Cortex of kidney (tissue), 1 donor: ENCODE measurements around the gene CNTNAP2.

Experiments
- DNase-seq: peaks from one replicate; lab custom pipeline; 2025; lab: John Stamatoyannopoulos, UW

Gene CNTNAP2

DNA sequence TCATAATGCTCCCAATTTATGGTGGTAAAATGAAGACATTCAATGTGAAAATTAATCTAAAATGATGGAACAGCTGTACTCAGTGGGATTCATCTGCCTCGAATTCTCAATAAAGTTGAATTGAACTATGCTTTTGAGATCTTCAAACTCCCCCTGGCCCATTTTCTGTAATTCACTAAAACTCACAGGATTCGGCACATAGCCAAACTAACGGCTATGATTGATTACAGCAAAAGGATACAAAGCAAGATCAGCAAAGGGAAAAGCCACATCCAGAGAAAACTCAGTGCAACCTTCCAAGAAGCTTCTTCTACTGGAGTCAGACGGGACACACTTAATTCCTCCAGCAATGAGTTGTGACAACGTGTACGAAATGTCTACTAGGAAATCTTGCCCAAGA lies 307.5 kb downstream of the CNTNAP2 start:
- DNase-seq = no peak

DNA sequence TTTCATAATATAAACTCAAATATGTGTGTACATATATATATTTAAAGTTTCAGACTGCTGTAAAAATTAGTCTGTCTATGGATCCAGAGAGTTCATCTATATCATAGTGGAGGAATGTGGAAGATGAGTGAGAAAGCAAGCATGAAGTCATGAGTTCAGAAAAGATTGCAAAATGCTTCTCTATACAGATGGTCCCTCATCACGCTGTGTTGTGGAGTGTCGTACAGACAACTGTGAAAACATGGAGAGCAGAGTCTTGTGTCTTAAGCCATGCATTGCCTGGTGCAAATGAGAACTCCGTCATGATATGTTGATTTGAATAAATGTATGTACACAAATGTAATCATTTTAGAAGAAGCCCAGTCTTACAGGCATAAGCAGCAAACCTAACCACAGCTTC lies 316.9 kb downstream of the CNTNAP2 start:
- no peak for DNase-seq

DNA sequence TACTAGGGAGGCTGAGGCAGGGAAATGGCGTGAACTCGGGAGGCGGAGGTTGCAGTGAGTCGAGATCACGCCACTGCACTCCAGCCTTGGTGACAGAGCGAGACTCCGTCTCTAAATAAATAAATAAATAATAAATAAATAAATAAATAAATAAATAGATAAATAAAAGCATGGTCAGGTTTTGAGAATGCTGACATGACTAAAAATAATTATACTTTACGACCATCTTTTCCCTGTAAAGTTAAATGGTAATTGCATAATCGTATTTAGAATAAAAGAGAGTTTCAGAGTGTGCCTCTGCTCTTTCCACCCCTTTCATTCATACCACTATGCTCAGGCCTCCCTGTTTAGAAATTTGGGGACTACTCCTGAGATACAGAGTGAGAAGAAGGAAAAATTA lies 326.5 kb downstream of the CNTNAP2 start:
- no peak for DNase-seq

DNA sequence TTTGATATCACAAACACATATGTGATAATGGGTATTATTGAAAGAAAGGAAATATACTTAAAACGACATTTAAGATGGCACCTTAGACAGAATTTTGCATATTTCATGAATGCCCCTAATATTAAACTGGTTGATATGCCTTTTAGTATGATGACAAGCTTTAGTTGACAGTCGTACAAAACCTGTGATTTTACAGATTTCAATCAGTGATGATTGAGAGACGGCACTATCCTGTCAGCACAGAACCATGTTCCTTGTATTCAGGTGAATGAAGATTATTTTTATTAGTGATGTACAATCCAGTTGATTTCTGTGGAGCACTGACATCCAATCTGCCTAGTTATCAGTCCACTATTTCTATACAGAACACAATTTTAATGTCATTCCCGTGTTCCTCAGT lies 333.0 kb downstream of the CNTNAP2 start:
- DNase-seq = no peak

DNA sequence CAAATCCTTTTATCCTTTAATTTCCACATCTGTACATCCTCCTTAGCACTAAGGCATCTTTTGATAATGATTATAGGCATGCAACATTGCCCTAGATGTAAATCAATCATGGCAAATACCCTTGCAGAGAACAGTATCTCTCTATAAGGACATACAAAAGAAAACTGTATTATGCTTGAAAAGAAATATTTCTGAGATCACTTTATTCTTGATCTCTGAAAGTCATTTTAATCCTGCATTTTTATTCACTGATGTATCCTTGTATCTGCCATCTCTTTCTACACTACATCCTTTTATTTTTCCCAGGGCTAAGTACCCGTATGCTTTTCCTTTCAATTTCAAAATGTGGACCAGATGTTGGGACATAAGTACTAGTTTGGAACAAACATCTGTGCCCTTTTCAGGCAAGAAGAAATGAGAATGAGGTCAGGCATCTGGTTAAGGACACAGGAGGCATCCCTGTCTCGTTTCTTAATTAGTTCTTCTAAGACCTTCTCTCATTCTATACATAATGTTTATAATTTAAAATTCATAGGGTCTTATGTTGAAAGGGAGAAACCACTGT lies 338.6 kb downstream of the CNTNAP2 start:
- DNase-seq = no peak

DNA sequence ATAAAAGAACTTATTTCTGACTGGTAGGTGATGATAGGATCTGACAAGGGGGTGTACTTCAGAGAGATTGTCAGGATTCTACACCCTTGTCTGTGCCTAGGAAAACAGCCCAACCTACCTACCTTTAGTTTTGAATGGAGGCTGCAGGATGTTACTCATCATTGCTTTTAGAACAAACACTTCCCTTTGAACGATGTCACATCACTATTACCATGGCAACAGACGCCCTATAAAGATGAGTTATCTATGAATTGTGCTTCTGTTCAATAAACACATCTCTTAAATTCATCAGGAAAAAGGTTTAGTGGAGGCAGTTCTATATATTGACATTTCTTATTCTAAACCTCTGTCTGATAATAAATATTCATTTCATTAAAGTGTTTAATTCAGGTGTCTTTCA lies 362.4 kb downstream of the CNTNAP2 start:
- DNase-seq = no peak

DNA sequence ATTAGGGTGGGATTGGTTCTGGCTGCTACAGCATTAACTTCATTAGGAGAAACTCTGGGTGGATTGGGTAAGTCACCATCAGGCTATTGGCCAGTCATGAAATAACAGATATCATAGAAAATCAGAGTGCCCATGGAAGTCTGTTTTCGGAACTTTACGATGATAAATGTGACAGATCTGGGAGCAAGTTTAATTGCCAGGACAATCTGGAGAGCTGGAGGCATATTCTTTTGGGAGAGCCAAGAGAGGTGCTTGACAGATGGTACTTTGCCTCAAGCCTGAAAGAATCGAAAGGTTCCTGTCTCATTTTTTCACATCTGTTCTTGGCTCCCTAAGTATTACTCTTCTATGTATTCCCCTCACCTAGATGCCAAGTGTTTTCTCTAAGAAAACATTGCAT lies 369.9 kb downstream of the CNTNAP2 start:
- no peak for DNase-seq

DNA sequence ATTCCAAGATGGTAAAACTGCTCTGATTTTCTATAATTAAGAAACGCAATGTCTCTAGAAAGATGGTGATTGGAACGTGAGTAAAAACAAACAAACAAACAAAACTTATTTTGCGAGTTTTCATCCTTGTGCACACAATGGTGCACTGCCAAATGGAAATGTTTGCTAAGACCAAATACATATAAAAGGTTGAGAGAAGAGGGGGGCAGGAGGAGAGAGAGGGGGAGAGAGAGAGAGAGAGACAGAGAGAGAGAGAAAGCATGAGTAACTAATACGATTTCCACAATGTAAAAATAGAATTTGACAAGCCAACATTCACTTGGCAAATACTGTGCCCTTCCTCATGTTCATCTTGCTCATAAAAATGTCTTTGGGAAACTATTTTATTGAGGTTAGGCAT lies 375.4 kb downstream of the CNTNAP2 start:
- DNase-seq = no peak

DNA sequence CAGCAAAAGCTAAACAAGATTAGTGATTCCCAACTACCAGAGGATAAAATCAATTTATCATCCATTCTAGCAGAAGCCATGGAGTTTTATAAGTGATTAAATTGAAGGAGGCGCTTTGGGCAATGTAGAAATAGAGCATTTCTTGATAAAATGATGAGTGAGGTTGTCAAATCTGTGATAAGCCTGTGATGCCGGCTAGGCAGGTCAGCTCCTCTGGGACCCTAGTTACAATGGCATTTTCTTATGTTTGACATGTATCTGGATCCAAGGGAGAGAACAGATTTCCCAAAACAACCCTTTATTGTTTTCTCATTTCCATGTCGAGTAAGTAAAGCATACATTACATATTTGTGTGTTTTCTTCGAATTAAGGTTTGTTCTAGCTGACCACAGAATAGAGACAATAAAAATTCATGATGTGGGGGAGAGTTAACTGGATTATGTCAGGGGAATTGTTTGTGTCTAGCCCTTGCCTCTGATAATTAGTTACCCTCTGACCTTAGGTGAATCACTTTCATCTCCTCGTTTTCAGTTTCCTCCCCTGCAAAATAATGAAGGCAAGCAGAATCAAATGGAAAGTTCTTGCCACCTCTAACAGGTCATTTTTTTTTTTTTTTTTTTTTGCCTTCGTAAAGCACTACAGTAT lies 378.5 kb downstream of the CNTNAP2 start:
- no peak for DNase-seq

DNA sequence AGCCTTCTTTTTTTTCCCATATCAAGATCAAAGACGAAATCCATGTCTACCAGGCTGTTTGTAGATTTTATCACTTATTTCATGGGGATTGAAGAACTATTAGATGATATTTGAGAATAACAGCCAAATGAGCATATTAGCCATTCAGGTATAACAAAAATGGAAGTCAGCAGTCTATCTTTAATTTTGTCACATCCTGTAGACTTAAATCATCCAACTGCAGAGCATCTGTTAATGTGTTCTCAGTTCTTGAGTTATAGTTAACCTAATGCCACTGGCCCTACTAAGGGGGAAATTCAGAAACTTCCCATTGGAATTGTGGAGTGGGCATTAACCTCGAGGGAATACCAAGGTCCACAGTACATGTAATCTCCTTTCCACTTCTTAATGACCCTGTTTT lies 380.1 kb downstream of the CNTNAP2 start:
- DNase-seq = no peak

DNA sequence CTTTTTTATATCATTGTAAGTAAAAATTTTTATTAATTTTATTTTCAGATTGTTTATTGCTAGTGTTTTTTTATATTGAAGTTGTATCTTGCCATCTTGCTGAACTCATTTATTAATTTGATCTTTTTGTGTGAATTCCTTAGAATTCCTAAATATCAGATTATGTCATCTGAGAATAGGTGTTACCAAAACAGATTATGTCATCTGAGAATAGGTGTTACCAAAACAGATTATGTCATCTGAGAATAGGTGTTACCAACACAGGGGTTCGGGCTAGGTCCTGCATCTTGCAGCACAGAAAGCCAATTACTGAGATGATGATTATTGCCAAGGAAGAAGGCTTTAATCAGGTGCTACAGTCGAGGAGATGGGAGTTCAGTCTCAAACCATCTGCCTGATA lies 383.4 kb downstream of the CNTNAP2 start:
- DNase-seq = no peak

DNA sequence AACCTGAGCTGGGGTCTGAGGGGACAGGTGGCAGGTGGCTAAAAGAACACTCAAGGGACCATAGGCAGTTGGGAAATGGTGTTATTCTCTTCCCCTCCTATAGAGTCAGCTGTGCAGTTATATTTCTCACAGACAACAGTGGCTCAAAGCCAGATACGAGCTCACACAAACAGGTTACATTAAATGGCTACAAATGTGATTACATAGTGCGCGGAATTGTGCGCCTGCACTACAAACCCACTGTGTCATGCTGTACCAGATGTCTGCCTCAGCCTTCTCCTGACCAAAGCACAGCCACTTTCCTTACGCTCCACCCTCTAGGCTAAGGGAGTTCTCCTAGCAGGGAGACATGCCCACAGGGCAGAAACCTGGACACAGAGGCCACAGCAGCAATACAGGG lies 387.2 kb downstream of the CNTNAP2 start:
- no peak for DNase-seq

DNA sequence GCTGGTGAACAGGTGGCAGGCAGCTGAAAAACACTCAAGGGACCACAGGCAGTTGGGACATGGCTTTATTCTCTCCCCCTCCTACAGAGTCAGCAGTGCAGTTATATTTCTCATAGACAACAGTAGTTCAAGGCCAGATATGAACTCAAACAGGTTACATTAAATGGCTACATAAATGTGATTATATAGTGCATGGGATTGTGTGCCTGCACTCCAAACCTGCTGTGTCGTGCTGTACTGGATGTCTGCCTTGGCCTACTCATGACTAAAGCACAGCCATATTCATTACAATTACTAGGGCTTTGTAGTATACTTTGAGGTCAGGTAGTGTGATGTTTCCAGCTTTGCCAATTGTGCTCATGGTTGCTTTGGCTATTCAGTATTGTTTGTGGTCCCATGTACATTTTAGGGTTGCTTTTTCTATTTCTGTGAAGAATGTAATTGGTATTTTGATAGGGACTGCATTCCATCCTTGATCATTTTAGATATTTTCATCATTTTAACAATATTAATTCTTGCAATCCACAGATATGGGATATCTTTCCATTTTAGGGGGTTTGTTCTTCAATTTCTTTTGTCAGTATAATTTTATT lies 393.6 kb downstream of the CNTNAP2 start:
- no peak for DNase-seq

DNA sequence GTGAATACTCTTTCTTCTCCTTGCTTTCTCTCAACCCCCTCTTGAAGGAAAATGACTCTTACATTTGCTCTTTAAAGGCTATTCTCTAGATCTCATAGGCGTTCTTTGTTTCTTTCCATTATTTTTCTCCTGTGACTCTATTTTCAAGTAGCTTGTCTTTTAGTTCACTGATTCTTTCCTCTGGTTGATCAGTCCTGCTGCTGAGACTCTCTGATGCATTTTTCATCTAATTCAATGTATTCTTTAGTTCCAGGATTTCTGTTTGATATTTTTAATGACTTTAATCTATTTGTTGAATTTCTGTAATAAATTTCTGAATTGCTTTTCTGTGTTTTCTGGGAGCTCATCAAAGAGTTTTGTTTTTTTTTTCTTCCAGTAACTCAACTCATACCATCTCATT lies 397.7 kb downstream of the CNTNAP2 start:
- no peak for DNase-seq

DNA sequence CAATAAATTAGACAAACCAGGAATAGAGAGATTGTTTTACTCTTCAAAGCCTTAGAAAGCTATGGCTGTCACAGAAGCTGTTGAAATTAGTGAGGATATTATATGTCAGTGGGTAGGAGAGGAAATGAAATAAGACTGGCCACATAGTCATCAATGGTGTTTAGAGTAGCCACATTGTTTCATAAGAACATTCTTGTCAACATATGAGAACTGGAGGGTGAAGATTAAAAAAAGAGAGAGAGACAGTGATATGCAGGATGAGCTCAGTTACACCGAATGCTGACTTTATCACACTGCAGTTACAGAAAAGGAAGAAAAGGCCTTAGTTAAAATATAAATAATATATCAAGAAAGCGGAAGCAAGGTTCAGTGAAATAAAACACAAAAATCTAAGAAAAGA lies 412.0 kb downstream of the CNTNAP2 start:
- DNase-seq = no peak

DNA sequence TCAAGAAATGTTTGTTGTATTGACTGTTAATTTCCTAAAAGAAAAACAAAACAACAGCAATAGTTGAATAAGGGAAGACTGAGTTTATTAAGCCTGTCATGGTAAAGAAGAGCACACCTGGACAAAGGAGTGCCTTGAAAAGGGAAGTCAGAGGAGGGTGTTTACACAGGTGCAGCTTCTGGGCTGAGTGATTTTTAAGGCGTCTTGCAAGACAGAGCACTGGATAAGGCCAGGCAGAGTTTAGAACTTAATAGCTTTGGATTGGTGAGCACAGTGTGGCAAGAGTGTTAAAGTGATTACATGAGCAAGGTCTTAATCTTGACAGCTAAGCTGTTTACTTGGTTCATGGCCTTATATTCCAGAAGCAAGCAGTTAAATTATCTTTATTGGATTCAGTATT lies 423.2 kb downstream of the CNTNAP2 start:
- DNase-seq = no peak

DNA sequence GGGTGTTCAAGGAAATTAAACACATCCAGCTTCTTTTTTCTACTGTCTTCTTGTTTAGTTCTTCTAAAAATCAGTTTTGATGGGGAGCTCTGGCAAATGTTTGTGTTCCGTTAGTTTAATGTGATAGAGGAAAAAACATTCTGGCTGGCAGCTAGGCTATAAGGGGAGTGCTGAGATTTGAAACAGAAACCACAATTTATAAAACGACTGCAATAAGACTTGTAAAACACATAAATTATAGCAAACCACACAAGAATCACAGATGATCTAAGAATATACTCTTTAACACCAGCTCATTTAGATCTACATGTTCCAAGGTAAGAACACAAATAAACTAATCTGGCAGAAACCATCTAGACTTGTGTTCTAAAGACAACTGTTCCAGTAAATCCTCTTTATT lies 425.5 kb downstream of the CNTNAP2 start:
- no peak for DNase-seq

DNA sequence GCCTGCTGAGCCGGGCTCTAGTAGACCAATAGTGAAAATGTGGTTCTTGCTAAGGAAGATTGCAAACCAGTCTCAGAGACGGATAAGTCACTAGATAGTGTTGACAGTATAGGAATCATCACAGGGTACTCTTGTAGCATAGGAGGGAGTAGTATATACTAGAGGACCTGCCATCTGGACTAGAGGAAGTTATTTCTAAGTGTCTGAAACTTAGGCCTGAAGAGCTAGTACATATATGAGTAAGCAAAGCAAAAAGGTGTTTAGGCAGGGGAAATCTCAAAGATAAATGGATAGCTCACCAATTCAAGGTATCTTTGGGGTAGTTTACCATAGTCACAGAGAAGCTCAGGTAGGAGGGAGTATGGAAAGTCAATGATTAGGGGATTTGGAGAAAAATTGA lies 428.1 kb downstream of the CNTNAP2 start:
- DNase-seq = no peak

DNA sequence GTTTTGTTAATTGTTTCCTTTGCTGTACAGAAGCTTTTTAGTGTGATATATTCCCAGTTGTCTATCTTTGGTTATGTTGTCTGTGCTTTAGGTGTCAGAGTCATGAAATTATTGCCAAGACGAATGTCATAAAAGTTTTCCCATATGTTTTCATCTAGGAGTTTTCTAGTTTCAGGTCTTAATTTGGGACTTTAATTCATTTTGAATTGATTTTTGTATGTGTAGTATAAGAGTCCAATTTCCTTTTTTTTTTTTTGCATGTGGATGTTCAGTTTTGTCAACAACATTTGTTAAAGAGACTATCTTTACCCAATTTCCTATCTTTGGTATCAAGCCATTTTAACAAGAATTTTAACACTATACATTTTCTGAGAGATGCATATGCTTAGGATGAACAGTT lies 432.2 kb downstream of the CNTNAP2 start:
- DNase-seq = no peak

DNA sequence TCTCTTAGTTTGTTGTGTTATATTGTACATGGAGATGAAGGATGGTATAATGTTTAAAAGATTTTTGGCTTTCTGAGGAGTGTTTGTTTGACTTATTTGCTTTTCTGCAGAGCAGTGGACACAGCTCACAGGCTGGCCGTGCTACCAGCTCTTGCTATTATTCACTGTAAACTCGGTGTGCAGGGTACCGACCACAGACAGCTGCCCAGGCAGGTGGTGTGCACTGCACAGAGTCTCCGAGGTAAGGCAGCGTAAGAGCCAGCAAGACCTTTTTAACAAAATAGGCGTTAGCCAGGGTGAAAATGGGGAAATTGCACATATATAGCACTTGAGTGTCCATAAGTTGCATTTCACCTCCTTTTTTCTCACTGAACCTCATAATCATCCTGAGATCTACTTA lies 438.0 kb downstream of the CNTNAP2 start:
- DNase-seq = no peak

DNA sequence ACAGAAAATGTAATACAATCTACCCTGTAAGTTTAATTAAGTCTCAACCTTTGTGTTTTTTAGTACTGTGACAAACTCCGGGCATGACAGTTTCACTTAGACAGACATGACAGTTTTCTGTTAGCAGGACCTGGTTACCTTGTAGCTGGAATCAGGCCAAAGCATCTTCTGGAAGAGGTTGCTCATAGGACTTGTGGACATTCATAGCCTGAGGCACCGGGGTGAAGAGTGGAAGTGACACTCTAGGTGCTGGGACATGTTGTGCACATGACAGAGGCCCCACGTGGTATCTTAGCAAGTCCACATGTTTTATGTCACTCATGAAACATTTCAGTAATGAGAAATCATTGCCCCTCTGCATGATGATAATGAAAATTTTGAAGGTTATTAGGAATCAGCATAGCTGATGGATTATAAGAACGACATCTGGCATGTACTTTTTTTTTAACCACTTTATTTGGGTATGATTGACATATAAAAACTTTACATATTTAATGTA lies 441.4 kb downstream of the CNTNAP2 start:
- DNase-seq = no peak

DNA sequence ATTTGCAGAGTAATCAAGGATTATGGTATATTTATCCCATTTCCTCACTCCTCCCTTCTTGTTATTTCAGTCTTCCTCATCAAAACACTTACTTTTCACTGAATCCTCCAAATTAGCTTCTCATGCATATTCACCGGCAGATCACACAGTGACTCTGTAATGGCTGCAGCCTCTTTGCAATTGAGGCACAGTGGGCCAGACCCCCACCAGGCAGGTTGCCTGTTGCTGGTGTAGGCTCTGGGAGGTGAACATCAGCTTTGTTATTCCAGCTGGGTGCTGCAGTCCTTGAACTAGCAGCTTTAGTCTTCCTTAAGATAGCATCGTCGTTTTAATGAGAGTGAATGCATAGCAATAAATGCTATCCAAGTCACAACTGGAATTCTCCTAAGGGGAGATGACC lies 449.3 kb downstream of the CNTNAP2 start:
- no peak for DNase-seq

DNA sequence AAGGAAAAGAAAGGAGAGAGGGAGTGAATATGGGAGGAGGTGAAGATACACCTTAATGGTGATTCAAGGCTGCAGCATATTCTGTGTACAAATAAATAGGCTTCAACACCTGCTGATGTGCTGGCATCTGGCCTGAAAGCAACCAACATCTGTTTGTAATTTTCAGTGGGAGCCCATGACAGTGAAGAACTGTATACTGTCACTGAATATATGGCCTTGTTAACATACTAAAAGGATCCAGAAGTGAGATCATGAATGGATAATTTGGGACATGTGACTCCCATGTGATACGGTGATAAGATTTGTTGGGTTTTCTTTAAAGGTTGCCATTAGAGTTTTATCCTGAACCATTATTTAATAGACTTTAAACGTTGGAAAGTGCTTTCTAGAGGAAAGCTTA lies 459.3 kb downstream of the CNTNAP2 start:
- no peak for DNase-seq

DNA sequence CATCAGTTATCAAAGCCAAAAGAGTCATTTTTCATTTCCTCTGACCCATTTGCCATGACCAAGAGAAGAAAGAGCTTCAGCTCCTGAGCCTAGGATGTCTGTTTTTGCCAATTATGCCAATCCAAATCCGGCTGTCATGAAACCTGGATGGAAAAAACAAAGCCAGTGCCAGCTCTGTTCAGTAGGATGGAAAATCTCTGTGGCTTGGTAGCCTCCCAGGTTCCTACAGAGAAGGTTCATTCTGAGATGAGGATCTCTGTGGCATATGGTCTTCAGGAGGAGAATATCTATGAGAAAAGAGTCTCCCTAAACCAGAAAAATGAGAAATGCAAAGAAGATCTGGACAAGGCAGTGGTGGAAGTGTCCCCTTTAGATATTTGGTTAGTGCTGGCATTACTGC lies 475.4 kb downstream of the CNTNAP2 start:
- DNase-seq = no peak
